ENCODE results near the gene DCAF16. TPM values are rescaled to one million over a fixed set of nuclear protein-coding genes. Genes with fewer than 3 reads are reported as not detected.

Gene DCAF16
- total RNA-seq, 4 donors from 2014 or later: 9.0 to 23.3 (median 16.7) TPM

- Histone ChIP-seq H3K9me3 (no peaks in the 10 kb centered on the region), H3K27ac (no peak overlapping the region), H3K36me3 (no peaks in the 10 kb centered on the region), H3K27me3 (peaks cover 4% of the 10 kb centered on the region), H3K4me1 (no peaks in the 10 kb centered on the region), H3K4me3 (no peak overlapping the region)
- TF ChIP-seq EP300 (IDR thresholded peaks at IDR 0.05; ENCODE audit: low read depth): no peak
- no peak for TF ChIP-seq POLR2AphosphoS5 (IDR thresholded peaks at IDR 0.05)
- TF ChIP-seq POLR2A (IDR thresholded peaks at IDR 0.05): no peak
- no peak for TF ChIP-seq CTCF (IDR thresholded peaks at IDR 0.05)
- DNase-seq: no peak
- intact Hi-C loops (cut with DNase I; ENCODE audit: low total_unique reads) (no loop called here), in situ Hi-C loops (cut with MboI; ENCODE audit: low pct_ligation_motif_present in 1 of 4, low pct_unique_long_range_greater_than_20kb in 1 of 4, low sequenced_read_pairs in 3 of 4) (loop anchor here in 1 of 4 donors (25.0 kb wide), 1 partner anchor 225 kb away; no protein-coding TSS in a partner anchor)
- WGBS, 2 donors (ENCODE audit: low coverage in 1 of 2): 78 to 92% methylated on average over 5 of the region's 5 CpGs
Observed at GRCh38 chr4:17787315-17787714, 23.2 kb downstream of the DCAF16 start.

GRCh38 chr4:17786567-17786966 is 24.0 kb downstream of the DCAF16 start:
- no peaks in the 10 kb centered on the region for H3K9me3 ChIP-seq
- TF ChIP-seq EP300 (IDR thresholded peaks at IDR 0.05; ENCODE audit: low read depth) (no peak), CTCF (IDR thresholded peaks at IDR 0.05) (no peak), POLR2AphosphoS5 (IDR thresholded peaks at IDR 0.05) (no peak), POLR2A (IDR thresholded peaks at IDR 0.05) (no peak)
- no peaks in the 10 kb centered on the region for H3K36me3 ChIP-seq
- H3K27me3 ChIP-seq: peaks cover 12% of the 10 kb centered on the region
- in situ Hi-C loops (cut with MboI; ENCODE audit: low pct_ligation_motif_present in 1 of 4, low pct_unique_long_range_greater_than_20kb in 1 of 4, low sequenced_read_pairs in 3 of 4) (loop anchor here in 1 of 4 donors (25.0 kb wide), 1 partner anchor 224 kb away; no protein-coding TSS in a partner anchor), intact Hi-C loops (cut with DNase I; ENCODE audit: low total_unique reads) (no loop called here)
- 59 to 67% methylated on average over 4 to 5 of the region's 5 CpGs for WGBS, 2 donors (ENCODE audit: low coverage in 1 of 2)
- H3K4me1 ChIP-seq: peaks cover 0 to 6% (median 4%) of the 10 kb centered on the region in 4 donors
- DNase-seq: no peak
- no peak overlapping the region for H3K27ac ChIP-seq
- H3K4me3 ChIP-seq: no peak overlapping the region

GRCh38 chr4:17785858-17786257 is 24.7 kb downstream of the DCAF16 start:
- no peak for TF ChIP-seq EP300 (IDR thresholded peaks at IDR 0.05; ENCODE audit: low read depth)
- TF ChIP-seq CTCF (IDR thresholded peaks at IDR 0.05): no peak
- no peak for TF ChIP-seq POLR2A (IDR thresholded peaks at IDR 0.05)
- TF ChIP-seq POLR2AphosphoS5 (IDR thresholded peaks at IDR 0.05): no peak
- H3K4me3 ChIP-seq: no peak overlapping the region
- H3K27ac ChIP-seq: no peak overlapping the region
- 78 to 81% methylated on average over 2 to 5 of the region's 5 CpGs for WGBS, 2 donors (ENCODE audit: low coverage in 1 of 2)
- H3K27me3 ChIP-seq: peaks cover 19% of the 10 kb centered on the region
- H3K9me3 ChIP-seq: no peaks in the 10 kb centered on the region
- H3K36me3 ChIP-seq: no peaks in the 10 kb centered on the region
- DNase-seq: no peak
- in situ Hi-C loops (cut with MboI; ENCODE audit: low pct_ligation_motif_present in 1 of 4, low pct_unique_long_range_greater_than_20kb in 1 of 4, low sequenced_read_pairs in 3 of 4): loop anchor here in 1 of 4 donors (25.0 kb wide), 1 partner anchor 224 kb away; no protein-coding TSS in a partner anchor
- intact Hi-C loops (cut with DNase I; ENCODE audit: low total_unique reads): no loop called here
- peaks cover 0 to 13% (median 11%) of the 10 kb centered on the region in 4 donors for H3K4me1 ChIP-seq

GRCh38 chr4:17781300-17782287 is 29.0 kb downstream of the DCAF16 start, which contains the start of gene FAM184B:
Gene FAM184B (minus strand): TSS chr4:17781621. CDS start chr4:17781299, 322 bp downstream.
- H3K4me3 ChIP-seq: peak within 1 kb of the TSS in 3 of 4 donors; percentile 16 to 49 (median 25)
- DNase-seq: no peak
- 12 to 23% methylated on average over 12 to 80 of the region's 82 CpGs for WGBS, 2 donors (ENCODE audit: low coverage in 1 of 2)

More at GRCh38 chr4:17781300-17782287, 29.0 kb downstream of the DCAF16 start, which contains the start of gene FAM184B:
- Histone ChIP-seq H3K27ac (no peak within 1 kb of the TSS), H3K9me3 (no peaks in the 10 kb centered on the region), H3K36me3 (no peaks in the 10 kb centered on the region), H3K4me1 (peaks cover 0 to 15% (median 14%) of the 10 kb centered on the region in 4 donors), H3K27me3 (peaks cover 52% of the 10 kb centered on the region)
- intact Hi-C loops (cut with DNase I; ENCODE audit: low total_unique reads): no loop called here
- no peak for TF ChIP-seq POLR2A (IDR thresholded peaks at IDR 0.05)
- no peak for TF ChIP-seq POLR2AphosphoS5 (IDR thresholded peaks at IDR 0.05)
- no peak for TF ChIP-seq CTCF (IDR thresholded peaks at IDR 0.05)
- TF ChIP-seq EP300 (IDR thresholded peaks at IDR 0.05; ENCODE audit: low read depth): no peak
- in situ Hi-C loops (cut with MboI; ENCODE audit: low pct_ligation_motif_present in 1 of 4, low pct_unique_long_range_greater_than_20kb in 1 of 4, low sequenced_read_pairs in 3 of 4): loop anchor here in 1 of 4 donors (25.0 kb wide), 1 partner anchor 219 kb away; no protein-coding TSS in a partner anchor

Measured in transverse colon (tissue), 4 donors.